Measurements from ENCODE around the gene PTTG2.

GRCh38 chr4:38009421-38009820 lies 49.2 kb downstream of the PTTG2 start:
- TF ChIP-seq POLR2A (IDR thresholded peaks at IDR 0.05) (no peak), CTCF (IDR thresholded peaks at IDR 0.05) (no peak)

Measured in body of pancreas (tissue), 4 donors.